Upper lobe of left lung (tissue), 6 donors: ENCODE measurements around the gene SYNGAP1. TPM values are rescaled to one million over a fixed set of nuclear protein-coding genes. Genes with fewer than 3 reads are reported as not detected.
"Not testable (repeated sequence)": the region's sequence is repeated elsewhere in the genome, so short reads cannot be mapped to it uniquely, and the experiment has no call there.

Experiments used
- ATAC-seq, 2 donors: fragments of 200-7000 bp; cut with Tn5 transposase; one replicate each; pipeline ENCODE4 v1.9.1; 2022; ENCODE audit warnings: mild to moderate bottlenecking in 2 of 2, moderate library complexity in 2 of 2; ENCODE audit not compliant: low FRiP score in 2 of 2
- DNase-seq, 2 donors: peaks; one replicate each; pipeline ENCODE4 v3.0.0-alpha.2; 2019 to 2020
- H3K27ac ChIP-seq, 4 donors: fragments of 200-600 bp; sonication (generic); one replicate each; pipeline ENCODE4 v1.5.1; 2016 to 2019
- H3K27me3 ChIP-seq, 4 donors: fragments of 200-600 bp; sonication (generic); one replicate each; pipeline ENCODE4 v1.5.1; 2017 to 2019
- H3K36me3 ChIP-seq, 4 donors: fragments of 200-600 bp; sonication (generic); one replicate each; pipeline ENCODE4 v1.5.1; 2016 to 2019
- H3K4me1 ChIP-seq, 4 donors: fragments of 200-600 bp; sonication (generic); one replicate each; pipeline ENCODE4 v1.5.1; 2018 to 2019
- H3K4me3 ChIP-seq, 4 donors: fragments of 200-600 bp; sonication (generic); one replicate each; pipeline ENCODE4 v1.5.1; 2017 to 2019; ENCODE audit warnings: mild to moderate bottlenecking in 2 of 4, moderate library complexity in 1 of 4
- H3K9me3 ChIP-seq, 4 donors: fragments of 200-600 bp; sonication (generic); one replicate each; pipeline ENCODE4 v1.5.1; 2018 to 2019
- EP300 ChIP-seq, 4 donors: sonication (generic); formaldehyde crosslinking; IDR thresholded peaks; one replicate each; pipeline ENCODE4 v1.5.1; 2017; ENCODE audit warnings: antibody characterized with exemption in 4 of 4, control low read depth in 2 of 4
- POLR2A ChIP-seq, 4 donors: fragments of 450-650 bp; IDR thresholded peaks; one replicate each; pipeline ENCODE4 v1.5.1; 2016 to 2017; ENCODE audit warnings: antibody characterized with exemption in 4 of 4, mild to moderate bottlenecking in 2 of 4
- POLR2AphosphoS5 ChIP-seq, 2 donors: sonication (generic); formaldehyde crosslinking; IDR thresholded peaks; one replicate each; pipeline ENCODE4 v1.5.1; 2017; ENCODE audit warnings: antibody characterized with exemption in 2 of 2
- WGBS, 2 donors: methylation state at CpG; one replicate each; pipeline ENCODE4 v1.1.5; 2017 to 2018; 5-methylcytosine and 5-hydroxymethylcytosine counted together
- total RNA-seq, 6 donors: library from RNA; depleted of rRNA in 4 of 6; stranded (reverse); fragments of >200 nt in 4 of 6; gene quantifications; one replicate each; pipeline versions ENCODE4 v1.1.0 to v1.2.1, GENCODE V29; 2016 to 2021
- TF ChIP-seq, protein P1 (sequence below), 6 experiments: fragments of 450-650 bp in 4 of 6; fragments of 200-600 bp in 2 of 6; sonication (generic) in 2 of 6; IDR thresholded peaks; one replicate each; pipeline ENCODE4 v1.5.1; 2016 to 2019; ENCODE audit warnings: antibody characterized with exemption in 6 of 6
- donor health status: DM: no; HTN: no; CAD: no; lungs with moderate emphysema.
- donor health status: DM: no; HTN: yes; CAD: no; lungs with severe emphysema.

Gene SYNGAP1
- total RNA-seq, 6 donors from 2014 or later: 8.2 to 57.6 (median 19.5) TPM

DNA sequence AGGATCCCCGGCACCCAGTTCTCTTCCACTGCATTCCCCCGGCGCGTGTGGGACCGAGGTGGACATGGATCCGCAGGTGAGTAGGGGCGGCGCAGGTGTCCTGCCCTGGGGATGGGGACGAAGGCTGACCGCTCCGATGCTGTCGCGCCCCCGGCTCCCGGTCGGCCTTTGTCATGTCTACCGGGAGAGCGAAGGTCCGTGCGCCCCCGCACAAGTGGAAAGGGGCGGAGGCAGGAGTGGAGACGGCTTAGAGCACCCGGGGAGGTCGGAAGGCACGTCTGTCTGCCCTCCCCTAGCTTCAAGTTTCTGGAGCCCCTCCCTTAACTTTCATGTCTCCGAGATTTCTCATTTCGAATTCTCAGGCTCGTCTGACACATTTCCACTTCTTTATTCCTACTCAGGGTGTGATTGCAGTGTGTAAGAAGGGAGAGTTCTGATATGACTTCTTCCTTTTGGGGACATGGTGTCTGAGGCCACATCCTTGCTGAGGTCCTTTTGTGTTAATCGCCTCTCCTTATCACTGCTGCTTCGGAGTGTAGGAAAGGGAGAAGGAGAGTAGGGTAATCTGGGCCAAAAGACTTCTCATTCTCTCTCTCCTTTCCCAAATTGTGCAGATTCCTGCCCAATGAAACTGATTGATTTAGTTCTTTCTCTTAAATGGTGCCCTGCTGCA lies 27.8 kb upstream of the SYNGAP1 start:
- ATAC-seq (no peak), DNase-seq (no peak)
- TF ChIP-seq POLR2AphosphoS5 (IDR thresholded peaks at IDR 0.05): no peak
- no peak for TF ChIP-seq EP300 (IDR thresholded peaks at IDR 0.05)
- TF ChIP-seq POLR2A (IDR thresholded peaks at IDR 0.05): peak in 1 of 4 donors; percentile 49
- TF ChIP-seq, protein P1, sequence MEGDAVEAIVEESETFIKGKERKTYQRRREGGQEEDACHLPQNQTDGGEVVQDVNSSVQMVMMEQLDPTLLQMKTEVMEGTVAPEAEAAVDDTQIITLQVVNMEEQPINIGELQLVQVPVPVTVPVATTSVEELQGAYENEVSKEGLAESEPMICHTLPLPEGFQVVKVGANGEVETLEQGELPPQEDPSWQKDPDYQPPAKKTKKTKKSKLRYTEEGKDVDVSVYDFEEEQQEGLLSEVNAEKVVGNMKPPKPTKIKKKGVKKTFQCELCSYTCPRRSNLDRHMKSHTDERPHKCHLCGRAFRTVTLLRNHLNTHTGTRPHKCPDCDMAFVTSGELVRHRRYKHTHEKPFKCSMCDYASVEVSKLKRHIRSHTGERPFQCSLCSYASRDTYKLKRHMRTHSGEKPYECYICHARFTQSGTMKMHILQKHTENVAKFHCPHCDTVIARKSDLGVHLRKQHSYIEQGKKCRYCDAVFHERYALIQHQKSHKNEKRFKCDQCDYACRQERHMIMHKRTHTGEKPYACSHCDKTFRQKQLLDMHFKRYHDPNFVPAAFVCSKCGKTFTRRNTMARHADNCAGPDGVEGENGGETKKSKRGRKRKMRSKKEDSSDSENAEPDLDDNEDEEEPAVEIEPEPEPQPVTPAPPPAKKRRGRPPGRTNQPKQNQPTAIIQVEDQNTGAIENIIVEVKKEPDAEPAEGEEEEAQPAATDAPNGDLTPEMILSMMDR (IDR thresholded peaks at IDR 0.05): no peak
- no peaks in the 10 kb centered on the region for H3K27me3 ChIP-seq
- WGBS, 2 donors: 1% methylated on average over 21 to 31 of the region's 31 CpGs
- H3K9me3 ChIP-seq: no peaks in the 10 kb centered on the region
- H3K4me1 ChIP-seq: peaks cover 10 to 15% (median 12%) of the 10 kb centered on the region in 4 donors
- peak overlapping the region; percentile 53 to 74 (median 62) for H3K4me3 ChIP-seq
- no peaks in the 10 kb centered on the region for H3K36me3 ChIP-seq
- H3K27ac ChIP-seq: peak overlapping the region; percentile 60 to 91 (median 82)

DNA sequence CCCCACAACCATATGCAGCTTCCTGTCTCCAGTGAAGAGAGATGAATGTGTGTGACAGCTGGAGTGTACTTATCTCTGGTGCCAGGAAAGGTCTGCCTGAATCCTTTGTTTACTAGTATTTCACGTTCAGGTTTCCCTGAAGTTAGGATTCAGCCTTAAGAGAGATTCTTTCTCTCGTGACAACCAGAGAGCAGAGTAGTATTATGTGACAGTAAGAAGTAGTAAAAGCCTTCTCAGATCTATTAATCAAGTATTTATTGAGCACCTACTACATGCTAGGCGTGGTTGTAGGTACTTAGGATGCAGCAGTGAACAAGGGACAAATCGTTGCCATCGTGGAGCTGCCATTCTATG lies 27.3 kb upstream of the SYNGAP1 start:
- no peak for DNase-seq
- TF ChIP-seq POLR2A (IDR thresholded peaks at IDR 0.05) (no peak), EP300 (IDR thresholded peaks at IDR 0.05) (no peak), POLR2AphosphoS5 (IDR thresholded peaks at IDR 0.05) (no peak)
- TF ChIP-seq, protein P1 (IDR thresholded peaks at IDR 0.05): no peak
- 38 to 46% methylated on average over 5 of the region's 5 CpGs for WGBS, 2 donors
- H3K36me3 ChIP-seq: no peaks in the 10 kb centered on the region
- peak overlapping the region in 1 of 4 donors; percentile 90 for H3K27ac ChIP-seq
- H3K4me3 ChIP-seq: peak overlapping the region in 2 of 4 donors; percentile 53 to 74
- H3K9me3 ChIP-seq: no peaks in the 10 kb centered on the region
- H3K27me3 ChIP-seq: no peaks in the 10 kb centered on the region
- no peak for ATAC-seq
- H3K4me1 ChIP-seq: peaks cover 10 to 15% (median 12%) of the 10 kb centered on the region in 4 donors

DNA sequence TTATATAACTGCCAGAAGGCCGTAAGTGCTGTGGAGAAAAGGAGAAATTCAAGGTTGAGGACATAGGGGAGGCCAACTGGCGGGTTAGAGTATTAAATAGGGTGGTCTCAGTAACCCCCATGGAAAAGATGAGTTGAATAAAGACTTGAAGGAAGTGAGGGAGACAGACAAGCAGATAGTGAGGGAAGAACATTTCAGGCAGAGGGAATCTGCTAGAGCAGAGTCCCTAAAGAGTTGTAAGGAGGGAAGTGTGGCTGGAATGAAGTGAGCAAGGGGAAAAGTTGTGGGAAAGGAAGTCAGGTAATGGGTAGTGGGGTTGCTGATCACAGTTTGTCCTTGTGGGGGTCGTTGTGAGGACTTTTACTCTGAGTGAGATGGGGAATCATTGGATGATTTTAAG lies 26.9 kb upstream of the SYNGAP1 start:
- Histone ChIP-seq H3K4me1 (peaks cover 10 to 15% (median 12%) of the 10 kb centered on the region in 4 donors), H3K27ac (no peak overlapping the region), H3K36me3 (no peaks in the 10 kb centered on the region), H3K27me3 (no peaks in the 10 kb centered on the region), H3K4me3 (peak overlapping the region in 1 of 4 donors; percentile 74), H3K9me3 (no peaks in the 10 kb centered on the region)
- WGBS, 2 donors: 55 to 57% methylated on average over 3 of the region's 3 CpGs
- ATAC-seq (no peak), DNase-seq (no peak)
- no peak for TF ChIP-seq POLR2AphosphoS5 (IDR thresholded peaks at IDR 0.05)
- no peak for TF ChIP-seq POLR2A (IDR thresholded peaks at IDR 0.05)
- TF ChIP-seq, protein P1 (IDR thresholded peaks at IDR 0.05): no peak
- TF ChIP-seq EP300 (IDR thresholded peaks at IDR 0.05): no peak

DNA sequence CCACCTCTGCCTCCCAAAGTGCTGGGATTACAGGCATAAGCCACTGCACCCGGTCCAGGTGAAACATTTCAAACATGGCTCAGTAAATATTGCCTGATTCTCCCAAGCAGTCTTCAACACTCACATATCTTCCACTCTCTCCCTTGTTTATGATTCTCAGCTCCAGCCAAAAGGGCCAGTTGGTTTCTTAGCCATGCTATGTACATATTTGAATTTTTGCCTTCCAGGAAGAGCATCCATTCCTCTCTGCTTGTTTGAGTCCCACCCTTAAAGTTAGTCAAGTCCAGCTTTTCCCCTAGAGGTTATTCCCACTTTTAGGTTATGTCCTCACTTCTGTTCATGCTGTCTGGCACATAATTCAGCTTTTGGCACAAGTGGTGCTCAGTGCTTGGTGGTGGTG lies 22.3 kb upstream of the SYNGAP1 start:
- H3K36me3 ChIP-seq: no peaks in the 10 kb centered on the region
- WGBS, 2 donors: 75 to 90% methylated on average over 1 of the region's 1 CpG
- no peaks in the 10 kb centered on the region for H3K4me1 ChIP-seq
- ATAC-seq: no peak
- H3K27ac ChIP-seq: no peak overlapping the region
- H3K4me3 ChIP-seq: no peak overlapping the region
- H3K27me3 ChIP-seq: no peaks in the 10 kb centered on the region
- DNase-seq: no peak
- H3K9me3 ChIP-seq: no peaks in the 10 kb centered on the region
- TF ChIP-seq EP300 (IDR thresholded peaks at IDR 0.05) (no peak), POLR2A (IDR thresholded peaks at IDR 0.05) (no peak), POLR2AphosphoS5 (IDR thresholded peaks at IDR 0.05) (no peak)
- TF ChIP-seq, protein P1 (IDR thresholded peaks at IDR 0.05): no peak

DNA sequence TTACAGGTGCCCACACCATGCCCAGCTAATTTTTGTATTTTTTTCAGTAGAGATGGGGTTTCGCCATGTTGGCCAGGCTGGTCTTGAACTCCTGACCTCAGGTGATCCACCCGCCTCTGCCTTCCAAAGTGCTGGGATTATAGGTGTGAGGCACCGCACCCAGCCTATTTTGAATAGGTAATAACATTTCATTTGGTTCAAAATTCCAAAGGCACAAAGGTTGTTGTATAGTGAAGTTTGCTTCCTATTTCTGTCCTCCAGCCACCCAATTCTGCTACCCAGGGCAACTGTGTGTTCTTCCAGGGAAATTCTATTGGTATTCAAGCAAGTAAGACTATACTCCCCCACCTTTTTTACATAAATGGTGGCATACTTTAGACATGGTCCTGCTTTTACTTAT lies 21.3 kb upstream of the SYNGAP1 start:
- not testable (repeated sequence) for H3K27me3 ChIP-seq, H3K27ac ChIP-seq, H3K4me1 ChIP-seq, ATAC-seq, H3K36me3 ChIP-seq, H3K9me3 ChIP-seq, H3K4me3 ChIP-seq, DNase-seq
- 95 to 100% methylated on average over 3 of the region's 3 CpGs for WGBS, 2 donors

DNA sequence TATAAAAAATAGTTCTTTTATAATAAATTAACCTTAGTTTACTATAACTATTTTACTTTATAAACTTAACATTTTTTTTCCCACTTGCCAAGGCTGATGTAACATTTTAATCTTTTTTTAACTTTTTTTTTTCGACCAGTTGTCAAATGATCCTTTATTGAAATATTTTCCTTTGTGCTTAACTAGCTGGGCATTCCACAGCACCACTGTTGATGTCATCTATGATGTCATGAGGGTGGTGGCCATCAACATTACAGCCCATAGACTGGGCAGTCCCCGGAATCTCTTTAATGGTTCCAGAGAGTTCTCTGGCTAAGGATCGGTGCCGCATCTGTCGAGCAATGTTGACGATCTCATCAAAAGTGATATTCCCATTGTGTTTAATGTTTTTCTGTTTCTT lies 20.0 kb upstream of the SYNGAP1 start:
- not testable (repeated sequence) for H3K36me3 ChIP-seq, H3K27me3 ChIP-seq, H3K4me3 ChIP-seq, ATAC-seq, H3K4me1 ChIP-seq, H3K27ac ChIP-seq, DNase-seq, H3K9me3 ChIP-seq
- WGBS, 2 donors: 97 to 98% methylated on average over 6 of the region's 6 CpGs
